ENCODE data around the gene NHSL2.

NHSL2 gene

GRCh38 chrX:72020788-72021187, 110.1 kb downstream of the NHSL2 start:
- no peak for DNase-seq

- no peak for DNase-seq
Measured at GRCh38 chrX:72021975-72022374, 111.3 kb downstream of the NHSL2 start.

- no peak for DNase-seq
Measured at GRCh38 chrX:72023071-72023470, 112.4 kb downstream of the NHSL2 start.

- DNase-seq = no peak
Measured at GRCh38 chrX:72025236-72025770, 114.7 kb downstream of the NHSL2 start.

DNA sequence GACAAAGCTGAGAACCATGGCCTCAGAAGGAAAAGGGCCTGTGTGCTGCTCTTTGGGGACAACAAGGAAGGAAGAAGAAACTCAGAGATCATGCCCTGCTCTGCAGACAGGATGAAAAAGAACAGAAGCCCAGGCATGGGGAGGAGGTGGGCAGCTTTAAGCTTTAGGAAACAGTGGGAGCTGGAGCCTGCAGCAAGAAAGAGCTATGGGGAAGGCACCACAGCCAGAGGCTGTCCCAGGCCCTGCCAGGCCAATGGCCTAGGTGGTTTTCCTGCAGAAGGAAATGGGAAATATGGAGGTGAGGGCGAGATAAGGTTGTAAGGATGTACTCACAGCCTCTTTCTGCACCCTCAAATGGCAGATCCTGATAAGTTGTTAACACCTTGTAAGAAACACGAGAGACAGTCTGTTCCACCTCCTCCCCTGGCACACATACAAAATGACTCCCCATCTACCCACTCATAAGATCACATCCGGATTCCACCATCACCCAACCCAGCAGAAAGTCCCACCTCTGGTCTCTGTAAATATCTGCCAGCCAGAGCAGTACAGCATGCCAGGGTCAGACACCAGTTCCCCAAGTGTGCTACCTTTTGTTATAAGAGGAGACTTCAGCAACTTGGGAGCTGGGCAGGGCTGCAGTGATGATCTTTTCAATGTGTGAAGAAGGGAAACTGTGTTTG, 115.8 kb downstream of the NHSL2 start:
- DNase-seq = no peak

DNA sequence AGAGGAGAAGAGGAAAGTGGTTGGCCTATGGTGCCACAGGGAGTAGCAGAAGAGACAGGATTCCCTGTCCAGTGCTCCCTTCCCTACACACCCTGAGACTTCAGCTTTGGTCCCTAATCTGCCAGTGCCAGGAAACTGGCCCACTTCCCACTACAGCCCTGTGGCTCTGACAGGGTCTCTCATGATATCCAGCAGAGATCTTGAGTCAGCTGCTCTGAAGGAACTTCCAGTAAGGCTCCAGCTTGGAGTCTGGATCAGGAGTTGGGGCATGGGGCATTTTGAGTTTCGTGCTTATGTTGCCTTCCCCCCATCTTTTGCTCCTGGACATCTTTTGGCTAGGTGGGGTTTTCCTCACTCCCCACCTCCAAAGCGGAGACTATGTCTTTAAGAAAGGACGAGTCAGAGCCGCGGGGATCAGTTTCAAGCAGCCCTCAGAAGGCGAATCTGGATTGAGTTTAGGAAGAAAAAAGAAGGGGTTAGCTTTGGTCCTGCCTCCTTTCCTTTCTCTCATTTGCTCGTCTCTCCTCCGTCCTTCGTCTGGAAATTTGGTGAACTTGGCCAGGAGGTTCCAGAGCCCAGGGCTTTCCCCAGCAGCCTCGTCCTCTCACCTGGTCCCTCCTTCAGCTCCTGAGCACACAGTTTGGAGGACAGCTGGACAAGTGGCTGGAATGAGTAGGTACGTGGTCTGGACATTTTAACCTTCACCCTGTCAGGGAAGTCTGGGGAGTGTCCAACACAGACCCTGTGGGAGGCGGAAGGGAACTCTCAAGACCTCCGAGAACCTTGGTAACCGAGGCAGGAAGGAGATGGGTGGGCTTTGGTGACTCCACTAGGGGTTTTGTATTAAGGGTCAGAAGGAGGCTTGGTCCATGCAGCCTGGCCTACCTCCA, 116.6 kb downstream of the NHSL2 start:
- no peak for DNase-seq

DNA sequence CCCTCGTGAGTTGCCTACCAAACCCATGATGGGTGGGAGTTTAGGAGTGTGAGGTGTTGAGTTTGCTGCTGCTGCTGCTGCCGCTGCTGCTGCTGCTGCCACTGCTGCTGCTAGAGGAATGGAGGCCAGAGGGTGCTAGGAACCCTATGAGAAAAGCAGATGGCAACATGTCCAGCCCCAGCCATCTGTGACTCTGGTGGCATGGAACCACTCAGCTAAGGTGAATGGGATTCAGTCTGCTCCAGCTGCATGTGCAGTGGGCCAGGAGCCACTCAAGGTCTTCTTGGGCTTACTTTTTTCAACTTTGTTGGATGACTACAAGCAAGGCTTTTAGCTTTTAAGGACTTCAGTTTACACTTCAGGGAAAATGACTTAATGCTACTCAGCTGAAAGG, 117.3 kb downstream of the NHSL2 start:
- DNase-seq = no peak

- no peak for DNase-seq
Measured at GRCh38 chrX:72028701-72029470, 118.2 kb downstream of the NHSL2 start.

DNA sequence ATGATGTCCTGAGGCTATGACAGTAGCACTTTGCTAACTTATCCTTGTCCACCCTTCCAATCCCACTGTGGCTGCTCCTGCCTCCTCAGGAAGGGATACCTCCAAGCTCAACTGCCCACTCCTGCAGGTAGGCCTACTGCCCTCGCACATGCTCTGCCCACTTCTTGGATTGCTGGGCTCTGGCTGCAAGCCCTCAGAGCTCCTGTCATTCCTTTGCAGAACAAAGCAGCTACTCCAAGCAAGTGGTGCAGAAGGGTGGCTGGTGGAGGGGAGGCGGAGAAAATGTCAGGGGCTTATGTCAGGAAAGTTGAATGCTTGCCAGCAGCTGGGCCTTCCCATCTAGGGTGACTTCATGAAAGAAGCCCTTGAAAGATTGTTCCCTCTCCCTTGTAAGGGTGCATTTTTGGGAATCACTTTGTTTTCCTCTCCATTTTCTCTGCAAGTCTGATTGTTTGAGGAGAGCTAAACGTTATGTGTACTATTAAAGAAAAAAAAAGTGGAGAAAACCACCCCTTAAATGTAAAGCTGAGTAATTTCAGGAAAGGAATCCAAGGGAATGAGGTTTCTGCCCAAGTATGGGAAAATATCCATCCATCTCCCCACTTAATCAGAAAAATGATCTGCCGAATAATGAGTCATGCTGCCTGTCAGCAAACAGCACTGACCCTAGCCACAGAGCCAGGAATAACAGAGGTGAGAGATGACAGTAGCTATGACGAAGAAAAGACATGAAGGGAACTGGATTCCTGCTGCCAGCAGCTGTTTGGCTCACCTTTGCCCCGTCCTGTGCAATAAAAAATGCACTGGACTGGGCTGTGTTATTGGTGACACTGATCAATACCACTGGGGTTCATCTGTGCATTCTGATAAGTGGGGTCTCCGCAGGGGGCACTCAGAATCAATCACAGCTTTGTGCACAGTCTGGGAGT, 119.1 kb downstream of the NHSL2 start:
- no peak for DNase-seq

GRCh38 chrX:72030431-72030830, 119.8 kb downstream of the NHSL2 start:
- DNase-seq = no peak

GRCh38 chrX:72031118-72031517, 120.5 kb downstream of the NHSL2 start:
- DNase-seq = no peak

DNA sequence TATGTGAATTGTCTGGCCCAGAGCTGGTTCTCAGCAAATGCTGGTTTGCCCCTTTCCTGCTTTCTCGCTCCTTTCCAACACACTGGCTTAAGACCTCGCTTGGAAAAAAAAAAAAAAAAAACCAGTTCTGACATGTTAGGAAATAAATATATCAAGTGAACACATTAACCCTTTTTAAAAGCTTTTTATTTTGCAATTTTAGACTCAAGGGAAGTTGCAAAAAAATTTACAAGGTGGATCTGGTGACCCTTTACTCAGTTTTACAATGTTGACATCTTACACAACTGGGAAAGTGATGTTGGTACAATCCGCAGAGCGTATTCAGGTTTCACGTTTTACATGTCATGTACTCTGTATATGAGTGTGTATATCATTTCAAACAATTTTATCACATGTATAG, 121.0 kb downstream of the NHSL2 start:
- no peak for DNase-seq

GRCh38 chrX:72037601-72038000, 127.0 kb downstream of the NHSL2 start:
- DNase-seq = no peak

- no peak for DNase-seq
Measured at GRCh38 chrX:72038016-72038415, 127.4 kb downstream of the NHSL2 start.

DNA sequence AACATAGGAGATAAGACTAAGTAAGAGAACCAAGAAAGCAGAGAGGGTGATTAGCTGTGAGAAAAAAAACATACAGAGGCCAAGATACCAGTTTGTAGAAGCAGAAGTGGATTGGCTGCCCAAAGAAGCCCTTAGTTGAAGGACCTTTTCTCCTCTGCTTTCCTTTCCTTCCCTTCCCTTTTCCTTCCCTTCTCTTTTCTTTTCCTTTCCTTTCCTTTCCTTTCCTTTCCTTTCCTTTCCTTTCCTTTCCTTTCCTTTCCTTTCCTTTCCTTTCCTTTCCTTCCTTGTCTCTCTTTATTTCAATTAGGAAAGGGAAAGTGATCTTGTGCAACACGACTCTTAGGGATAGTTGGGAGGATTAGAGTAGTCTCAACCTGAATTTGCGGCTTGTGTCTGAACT, 128.2 kb downstream of the NHSL2 start:
- no peak for DNase-seq

GRCh38 chrX:72040506-72040905, 129.9 kb downstream of the NHSL2 start:
- DNase-seq = no peak

DNA sequence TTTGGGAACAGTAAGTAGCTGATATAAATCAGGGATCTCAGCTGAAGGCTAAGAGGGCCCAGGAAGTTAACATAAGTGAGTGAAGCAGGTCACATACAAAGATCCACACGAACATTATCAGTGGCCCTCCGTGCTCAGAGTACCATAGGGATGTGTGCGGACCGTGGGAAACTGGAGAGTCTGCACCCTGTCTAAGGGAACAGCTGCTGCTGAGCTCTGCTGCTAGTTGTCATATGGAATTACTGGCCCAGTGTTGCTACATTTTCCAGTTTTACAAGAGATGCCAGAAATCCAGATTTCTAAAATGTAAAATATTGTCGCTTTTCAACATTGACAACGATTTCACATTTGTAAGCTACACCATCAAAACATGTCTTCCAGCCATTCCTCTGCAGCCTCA, 130.5 kb downstream of the NHSL2 start:
- no peak for DNase-seq

GRCh38 chrX:72041871-72042851, 131.5 kb downstream of the NHSL2 start:
- no peak for DNase-seq

- no peak for DNase-seq
Measured at GRCh38 chrX:72042852-72043248, 132.2 kb downstream of the NHSL2 start.

GRCh38 chrX:72043636-72044035, 133.0 kb downstream of the NHSL2 start:
- no peak for DNase-seq

- DNase-seq = no peak
Measured at GRCh38 chrX:72045141-72045540, 134.5 kb downstream of the NHSL2 start.

Data from T-helper 9 cell (primary cell).